ENCODE measurements around the gene ROBO4.

DNA sequence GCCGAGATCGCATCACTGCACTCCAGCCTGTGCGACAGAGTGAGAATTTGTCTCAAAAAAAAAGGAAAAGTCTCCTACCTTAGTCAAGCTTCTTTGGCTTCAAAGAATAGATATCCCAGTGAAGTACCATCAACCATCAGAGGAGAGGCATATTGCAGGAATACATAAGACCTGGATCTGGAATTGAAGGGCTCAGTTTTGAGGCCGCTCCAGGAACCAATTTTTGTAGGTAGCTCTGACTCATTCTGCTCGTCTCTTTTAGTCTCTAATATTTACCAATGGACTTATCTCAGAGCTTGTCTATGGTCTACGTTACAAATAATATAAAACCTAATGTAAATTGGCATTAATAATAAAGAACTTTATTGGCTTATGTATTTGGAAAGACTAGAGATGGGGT, 48.2 kb upstream of the ROBO4 start:
- TF ChIP-seq EZH2 (IDR thresholded peaks at IDR 0.05; ENCODE audit: insufficient read depth, poor library complexity, severe bottlenecking) = no peak
- TF ChIP-seq EZH2phosphoT487 (IDR thresholded peaks at IDR 0.05; ENCODE audit: insufficient read depth, low read depth) = no peak
